ENCODE results near the gene ZMYM4. TPM values are rescaled to one million over a fixed set of nuclear protein-coding genes. Genes with fewer than 3 reads are reported as not detected.

ZMYM4 gene
- total RNA-seq, 2 donors from 2014 or later, result 131 to 153 TPM

GRCh38 chr1:35390600-35391494, 122.3 kb downstream of the ZMYM4 start:
- H3K4me3 Mint-ChIP-seq, result peak overlapping the region; percentile 40

GRCh38 chr1:35394386-35394785, 125.9 kb downstream of the ZMYM4 start:
- WGBS, 2 experiments (ENCODE audit: insufficient coverage in 1 of 2, insufficient read length in 1 of 2), result 90 to 100% methylated on average over 2 of the region's 2 CpGs
- peaks cover 64% of the 10 kb centered on the region for H3K36me3 Mint-ChIP-seq (ENCODE audit: low read depth)
- Histone ChIP-seq H3K9ac (ENCODE audit: extremely low read depth, low read length, poor library complexity, severe bottlenecking) (no peak overlapping the region), H3K27ac (ENCODE audit: low read depth, low read length) (no peak overlapping the region), H3K36me3 (ENCODE audit: control insufficient read depth, insufficient read depth, low read length) (peaks cover 72% of the 10 kb centered on the region), H3K4me3 (ENCODE audit: low read length) (no peak overlapping the region), H3K9me3 (ENCODE audit: control insufficient read depth, low read length) (peaks cover 16% of the 10 kb centered on the region), H3K27me3 (ENCODE audit: control insufficient read depth, insufficient read depth, low read length, poor library complexity, severe bottlenecking) (no peaks in the 10 kb centered on the region), H3K4me1 (ENCODE audit: control insufficient read depth, insufficient read depth, low read length) (peaks cover 9% of the 10 kb centered on the region)
- H3K4me3 Mint-ChIP-seq, result no peak overlapping the region
- H3K4me1 Mint-ChIP-seq, result peaks cover 35% of the 10 kb centered on the region
- DNase-seq, result no peak
- no peaks in the 10 kb centered on the region for H3K27me3 Mint-ChIP-seq (ENCODE audit: insufficient read depth)
- H3K27ac Mint-ChIP-seq, result peak overlapping the region; percentile 74
- H3K9me3 Mint-ChIP-seq, result peaks cover 6% of the 10 kb centered on the region
- TF ChIP-seq CTCF (conservative IDR thresholded peaks at IDR 0.05), result no peak

More at GRCh38 chr1:35390600-35391494, 122.3 kb downstream of the ZMYM4 start:
- Mint-ChIP-seq H3K4me1 (peaks cover 37% of the 10 kb centered on the region), H3K27ac (peak overlapping the region; percentile 97), H3K9me3 (peaks cover 31% of the 10 kb centered on the region), H3K27me3 (ENCODE audit: insufficient read depth) (no peaks in the 10 kb centered on the region), H3K36me3 (ENCODE audit: low read depth) (peaks cover 62% of the 10 kb centered on the region)
- WGBS, 2 experiments (ENCODE audit: insufficient coverage in 1 of 2, insufficient read length in 1 of 2), result 10 to 26% methylated on average over 8 to 10 of the region's 10 CpGs
- peak overlapping the region; percentile 57 for H3K4me3 ChIP-seq (ENCODE audit: low read length)
- no peaks in the 10 kb centered on the region for H3K27me3 ChIP-seq (ENCODE audit: control insufficient read depth, insufficient read depth, low read length, poor library complexity, severe bottlenecking)
- H3K9me3 ChIP-seq (ENCODE audit: control insufficient read depth, low read length), result peaks cover 31% of the 10 kb centered on the region
- H3K36me3 ChIP-seq (ENCODE audit: control insufficient read depth, insufficient read depth, low read length), result peaks cover 69% of the 10 kb centered on the region
- peak overlapping the region; percentile 69 for H3K27ac ChIP-seq (ENCODE audit: low read depth, low read length)
- H3K9ac ChIP-seq (ENCODE audit: extremely low read depth, low read length, poor library complexity, severe bottlenecking), result peak overlapping the region; percentile 80
- peak; percentile 92 for DNase-seq
- H3K4me1 ChIP-seq (ENCODE audit: control insufficient read depth, insufficient read depth, low read length), result peaks cover 9% of the 10 kb centered on the region
- no peak for TF ChIP-seq CTCF (conservative IDR thresholded peaks at IDR 0.05)

GRCh38 chr1:35398739-35399138, 130.2 kb downstream of the ZMYM4 start:
- peaks cover 2% of the 10 kb centered on the region for H3K4me1 Mint-ChIP-seq
- no peaks in the 10 kb centered on the region for H3K27me3 Mint-ChIP-seq (ENCODE audit: insufficient read depth)
- Histone ChIP-seq H3K4me3 (ENCODE audit: low read length) (no peak overlapping the region), H3K9me3 (ENCODE audit: control insufficient read depth, low read length) (peaks cover 45% of the 10 kb centered on the region), H3K27me3 (ENCODE audit: control insufficient read depth, insufficient read depth, low read length, poor library complexity, severe bottlenecking) (no peaks in the 10 kb centered on the region), H3K9ac (ENCODE audit: extremely low read depth, low read length, poor library complexity, severe bottlenecking) (no peak overlapping the region), H3K27ac (ENCODE audit: low read depth, low read length) (no peak overlapping the region), H3K4me1 (ENCODE audit: control insufficient read depth, insufficient read depth, low read length) (no peaks in the 10 kb centered on the region), H3K36me3 (ENCODE audit: control insufficient read depth, insufficient read depth, low read length) (peaks cover 94% of the 10 kb centered on the region)
- 99 to 100% methylated on average over 2 to 3 of the region's 3 CpGs for WGBS, 2 experiments (ENCODE audit: insufficient coverage in 1 of 2, insufficient read length in 1 of 2)
- TF ChIP-seq CTCF (conservative IDR thresholded peaks at IDR 0.05), result no peak
- H3K9me3 Mint-ChIP-seq, result peaks cover 21% of the 10 kb centered on the region
- H3K4me3 Mint-ChIP-seq, result no peak overlapping the region
- H3K36me3 Mint-ChIP-seq (ENCODE audit: low read depth), result peaks cover 86% of the 10 kb centered on the region
- no peak for DNase-seq
- no peak overlapping the region for H3K27ac Mint-ChIP-seq
